Left kidney (tissue), 2 donors: Measurements from ENCODE around the gene CCR3. TPM values are rescaled to one million over a fixed set of nuclear protein-coding genes. Genes with fewer than 3 reads are reported as not detected.

Experiments used
- DNase-seq: peaks from one replicate; pipeline ENCODE4 v3.0.0-alpha.2; 2013
- polyA plus RNA-seq: library from polyadenylated mRNA; unstranded; fragments of 120-200 nt; gene quantifications from one replicate; pipeline ENCODE4 v1.2.1, GENCODE V29; 2013; ENCODE audit not compliant: insufficient read length

CCR3 gene
- polyA plus RNA-seq, 1 donor: not detected

GRCh38 chr3:46221391-46221790, 20.9 kb upstream of the CCR3 start:
- no peak for DNase-seq

DNA sequence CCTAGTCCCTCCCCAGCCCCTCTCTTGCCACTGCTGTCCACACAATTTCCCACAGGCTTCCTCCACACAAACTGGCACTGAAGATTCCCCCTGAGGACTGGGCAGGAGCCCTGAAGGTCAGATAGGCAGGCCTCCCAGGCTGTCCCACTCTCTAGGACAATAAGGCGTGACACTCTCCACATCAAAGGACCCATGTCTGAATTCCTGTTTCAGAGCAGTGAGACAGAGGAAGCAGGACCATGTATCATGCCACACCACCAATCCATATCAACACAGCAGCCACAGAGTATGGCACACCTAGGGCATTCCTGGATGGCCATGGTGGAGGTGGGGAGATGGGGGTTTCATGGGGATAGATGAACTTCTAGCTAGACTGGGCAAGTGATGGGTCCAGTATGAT, 20.3 kb upstream of the CCR3 start:
- DNase-seq: no peak

DNA sequence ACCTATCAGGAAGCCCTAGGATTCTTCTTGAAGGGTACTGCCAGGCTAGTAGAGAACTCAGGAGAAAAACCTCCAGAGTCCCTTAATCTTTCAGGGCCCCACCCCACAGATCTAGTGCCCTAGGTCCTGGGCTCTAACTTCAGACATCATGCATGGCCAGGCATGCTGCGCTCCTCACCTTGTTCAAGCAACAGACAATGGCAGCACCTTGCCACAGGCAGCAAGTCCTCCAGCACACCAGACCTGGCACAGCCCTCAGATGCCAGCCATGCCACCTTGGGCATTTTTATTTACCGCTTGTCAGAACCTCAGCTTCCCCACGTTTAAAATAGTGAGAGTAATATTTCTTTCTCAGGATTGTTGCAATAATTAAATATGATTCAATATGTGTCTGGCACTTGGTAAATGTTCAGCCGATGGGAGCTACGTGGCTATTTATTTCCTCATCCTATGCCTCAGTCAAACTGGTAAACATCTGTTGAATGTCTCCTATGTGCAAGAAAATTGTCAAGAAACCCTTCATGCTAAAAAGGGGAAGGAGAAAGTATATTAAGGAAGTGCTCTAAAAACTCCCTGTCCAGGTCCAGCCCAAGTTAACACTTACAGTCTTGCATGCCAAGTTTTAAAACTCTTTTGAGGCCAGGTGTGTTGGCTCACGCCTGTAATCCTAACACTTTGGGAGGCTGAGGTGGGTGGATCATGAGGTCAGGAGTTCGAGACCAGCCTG, 19.7 kb upstream of the CCR3 start:
- no peak for DNase-seq

DNA sequence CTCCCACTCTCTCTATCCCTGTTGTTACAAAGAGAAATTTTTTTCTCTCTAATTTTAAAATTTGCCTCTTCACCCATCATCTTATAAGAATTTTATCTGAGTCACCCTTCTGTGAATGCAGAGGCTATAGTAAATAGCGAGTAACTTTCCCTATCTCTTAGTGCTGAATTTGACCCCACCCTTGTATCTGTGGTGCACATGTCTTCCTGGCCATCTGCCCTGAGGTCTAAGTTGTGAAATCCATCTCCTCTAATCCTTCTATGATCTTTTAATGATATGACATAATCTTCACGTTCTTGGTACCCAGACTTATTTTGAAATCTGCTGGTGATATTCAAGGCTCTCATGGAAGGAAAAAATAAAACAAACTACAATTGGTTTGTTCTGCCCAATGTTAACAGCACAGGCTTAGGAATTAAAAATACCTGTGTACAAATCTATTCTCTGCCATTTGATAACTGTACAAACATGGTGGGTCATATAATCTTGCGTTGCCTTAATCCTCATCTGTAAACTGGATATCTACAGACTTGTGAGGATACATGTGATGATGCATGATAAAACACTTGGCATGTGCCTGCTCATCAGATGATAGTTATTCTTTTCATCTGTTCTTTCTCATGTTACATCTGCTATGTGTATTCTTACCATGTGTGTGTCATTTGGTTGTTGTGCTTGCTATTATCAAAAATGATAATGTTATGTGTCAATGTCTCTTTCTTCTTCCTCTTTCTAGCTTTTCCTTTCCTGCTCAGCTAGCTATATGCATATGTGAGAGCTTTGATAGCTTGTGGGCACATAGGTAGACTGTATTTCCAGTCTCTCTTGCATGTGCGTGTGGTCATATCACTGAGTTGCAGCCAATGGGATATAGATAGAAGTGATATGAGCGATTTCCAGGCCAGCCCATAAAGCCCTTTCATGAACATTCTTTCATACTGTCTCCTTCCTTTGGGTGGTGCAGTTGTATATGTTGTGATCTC, 13.7 kb upstream of the CCR3 start:
- no peak for DNase-seq

DNA sequence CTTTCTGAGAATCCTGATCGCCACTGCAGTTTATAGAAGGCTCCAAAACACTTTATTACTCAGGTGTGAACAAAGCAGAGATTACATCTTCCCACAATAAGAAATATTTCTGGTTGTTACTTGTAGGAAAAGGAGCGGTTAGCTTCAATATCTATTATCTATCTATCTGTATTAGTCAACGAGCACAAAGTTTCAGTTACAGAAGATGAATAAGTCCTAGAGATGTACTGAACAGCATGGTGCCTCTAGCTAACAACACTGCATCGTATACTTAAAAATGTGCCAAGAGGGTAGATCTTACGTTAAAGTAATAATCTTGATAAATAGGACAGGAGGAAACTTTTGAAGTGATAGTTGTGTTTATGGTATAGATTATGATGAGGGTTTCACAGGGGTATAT, 10.9 kb upstream of the CCR3 start:
- DNase-seq: no peak

DNA sequence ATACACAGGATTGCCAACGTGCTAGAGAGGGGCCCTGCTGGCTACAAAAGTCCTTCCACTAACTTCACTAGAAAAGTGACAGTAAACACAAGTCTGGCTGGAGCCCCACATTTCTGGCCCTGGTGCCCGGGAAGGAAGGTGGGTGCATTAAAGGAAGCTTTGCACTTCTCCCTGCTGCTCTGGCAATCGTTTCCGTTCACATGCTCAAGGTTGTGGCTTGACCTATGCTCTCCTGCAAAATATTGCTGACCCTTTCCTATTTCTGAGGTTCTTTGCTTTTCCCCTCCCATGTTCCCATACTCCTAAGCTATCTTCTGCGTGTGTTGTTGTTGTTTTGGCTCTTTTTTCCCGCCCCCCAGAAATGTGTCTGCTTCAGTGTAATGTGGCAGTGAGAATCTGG, 9.1 kb upstream of the CCR3 start:
- no peak for DNase-seq

GRCh38 chr3:46235425-46235824, 6.8 kb upstream of the CCR3 start:
- DNase-seq: no peak

GRCh38 chr3:46236294-46237054, 5.8 kb upstream of the CCR3 start:
- DNase-seq: no peak

DNA sequence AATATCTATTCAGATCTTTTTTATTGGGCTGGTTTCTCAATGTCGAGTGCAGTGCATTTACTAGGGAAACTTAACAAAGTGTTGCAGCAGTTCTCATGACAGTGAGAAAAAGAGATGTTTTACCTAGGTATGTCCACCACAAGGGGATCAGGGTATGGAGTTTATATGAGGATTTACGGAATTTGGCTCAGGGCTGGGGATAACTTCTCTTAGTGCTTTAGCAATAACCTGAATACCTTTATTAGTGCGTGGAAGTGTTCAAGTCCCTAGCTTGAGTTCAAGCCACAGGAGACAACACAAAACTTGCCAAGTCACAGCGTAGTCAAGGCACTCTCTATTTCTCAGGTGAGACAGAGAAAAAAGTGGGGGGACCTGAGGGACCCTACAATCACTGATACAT, 3.9 kb upstream of the CCR3 start:
- DNase-seq: no peak

- no peak for DNase-seq
Observed at GRCh38 chr3:46239301-46239938, 2.8 kb upstream of the CCR3 start.

DNA sequence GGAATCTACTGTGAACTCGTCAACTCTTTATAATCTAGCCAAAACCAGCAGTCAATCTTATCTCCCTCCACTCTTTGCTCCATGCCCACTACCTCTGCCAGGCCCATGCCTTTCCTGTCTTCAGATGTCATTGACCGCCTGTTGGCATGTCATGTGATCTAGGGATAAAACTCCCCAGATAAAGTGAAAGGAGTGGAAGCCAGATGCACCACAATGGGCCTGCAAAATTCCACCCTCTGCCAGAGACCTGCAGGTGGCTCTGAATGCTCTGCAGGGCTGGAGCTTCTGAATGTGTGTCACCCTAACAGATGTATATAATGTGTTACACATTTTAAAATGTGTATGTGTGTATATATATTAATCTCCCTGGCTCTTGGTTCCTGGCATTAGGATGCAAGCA, 2.3 kb upstream of the CCR3 start:
- no peak for DNase-seq

- no peak for DNase-seq
Observed at GRCh38 chr3:46243560-46243959, 1.3 kb downstream of the CCR3 start.

GRCh38 chr3:46245146-46245545, 2.9 kb downstream of the CCR3 start:
- DNase-seq: no peak

DNA sequence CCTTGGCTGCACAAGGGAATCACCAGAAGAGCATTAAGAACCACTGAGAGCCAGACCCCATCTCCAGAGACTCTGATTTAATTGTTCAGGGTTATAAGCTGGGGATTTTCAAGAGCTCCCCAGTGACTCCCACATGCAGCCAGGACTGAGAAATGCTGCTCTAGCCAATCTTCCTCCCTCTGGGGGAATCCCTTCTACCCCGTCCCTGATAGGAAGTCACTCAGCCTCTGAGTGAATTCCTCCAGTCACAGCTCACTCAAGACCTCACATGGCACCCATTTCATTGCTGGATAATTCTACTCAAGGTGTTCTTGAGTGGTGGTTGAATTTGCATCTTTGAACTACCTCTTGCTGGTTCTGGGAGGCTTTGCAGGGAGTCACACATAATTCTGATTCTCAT, 10.7 kb downstream of the CCR3 start:
- no peak for DNase-seq

DNA sequence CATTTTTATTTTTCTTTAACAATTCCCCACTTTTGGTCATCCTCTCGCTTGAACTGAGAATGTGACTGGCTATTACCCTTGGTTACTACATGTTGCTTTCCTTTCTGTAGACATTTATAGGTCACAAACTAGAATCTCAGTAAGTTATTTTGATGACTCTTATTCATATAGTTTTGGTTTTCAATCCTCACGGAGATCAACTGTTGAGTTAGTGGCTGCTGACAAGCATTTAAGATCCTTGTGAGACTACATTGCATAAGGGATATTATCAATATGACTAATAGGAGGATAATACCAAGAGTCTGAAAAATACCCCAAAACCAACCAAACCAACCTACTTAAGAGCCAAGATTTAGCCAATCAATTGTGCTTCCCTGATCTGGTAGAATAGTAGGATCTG, 16.3 kb downstream of the CCR3 start:
- DNase-seq: no peak

- DNase-seq: no peak
Observed at GRCh38 chr3:46261926-46262594, 19.8 kb downstream of the CCR3 start.

- DNase-seq: no peak
Observed at GRCh38 chr3:46264002-46264401, 21.7 kb downstream of the CCR3 start.

DNA sequence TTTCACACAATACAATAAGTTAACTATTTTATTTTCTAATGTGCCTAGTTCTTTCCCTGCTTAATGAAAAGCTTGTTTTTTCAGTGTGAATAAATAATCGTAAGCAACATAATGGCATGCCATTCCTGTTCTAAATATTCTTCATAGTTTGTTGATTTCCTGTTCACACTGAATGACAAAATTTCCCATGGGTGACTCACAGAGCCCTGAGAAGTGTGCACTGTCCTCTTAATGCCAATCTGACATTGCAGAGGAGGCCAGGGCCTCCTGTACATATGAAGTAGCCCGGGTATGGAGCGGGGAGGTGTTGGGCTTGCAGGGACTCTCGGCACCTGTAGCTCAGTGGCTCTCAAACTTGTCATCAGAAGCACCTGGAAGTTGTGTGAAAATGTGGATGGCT, 24.3 kb downstream of the CCR3 start:
- no peak for DNase-seq

- DNase-seq: no peak
Observed at GRCh38 chr3:46269556-46269955, 27.3 kb downstream of the CCR3 start.

DNA sequence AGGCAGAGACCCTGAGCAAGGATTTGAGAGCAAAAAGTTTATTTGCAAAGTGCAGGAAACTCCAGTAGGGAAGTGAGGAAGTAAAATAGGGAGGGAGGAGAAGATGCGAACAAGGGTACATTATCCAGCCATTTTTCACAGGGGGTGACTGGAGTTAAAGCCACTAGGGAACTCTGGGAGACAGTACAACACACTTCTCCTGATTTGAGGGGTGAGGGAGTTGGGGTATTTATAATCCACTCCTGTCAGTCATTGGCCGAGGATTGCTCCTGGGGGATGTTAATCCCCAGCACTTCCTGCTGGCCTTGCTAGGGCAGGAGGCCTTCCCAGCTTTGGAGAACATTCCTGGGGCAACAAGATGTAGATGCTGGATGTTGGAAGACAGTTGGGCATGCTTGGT, 28.2 kb downstream of the CCR3 start:
- no peak for DNase-seq

DNA sequence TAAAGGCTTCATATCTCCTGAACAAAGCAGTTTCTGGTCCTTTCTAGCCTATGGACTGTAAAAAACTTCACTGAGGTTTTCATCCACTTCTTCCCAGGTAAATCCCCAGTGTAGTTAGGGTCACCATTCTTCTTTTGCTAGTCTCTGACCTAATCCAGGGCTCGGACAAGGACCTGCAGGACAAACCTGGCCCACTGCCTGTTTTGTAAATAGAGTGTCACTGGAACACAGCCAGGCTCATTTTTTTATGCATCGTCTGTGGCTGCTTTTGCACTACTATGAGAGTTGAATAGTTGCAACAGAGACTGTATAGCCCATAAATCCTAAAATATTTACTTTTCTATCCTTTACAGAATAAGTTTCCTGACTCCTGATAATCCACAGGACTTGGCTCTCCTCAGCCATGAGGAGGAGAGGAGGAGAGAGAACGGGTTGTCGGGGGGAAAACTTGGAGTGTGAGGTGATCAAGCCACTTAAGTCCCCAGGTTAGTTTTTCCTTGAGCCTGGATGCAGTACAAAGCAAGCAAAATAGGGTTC, 29.0 kb downstream of the CCR3 start:
- no peak for DNase-seq
